H9 (cell line): ENCODE data around the gene APBB3. TPM values are rescaled to one million over a fixed set of nuclear protein-coding genes. Genes with fewer than 3 reads are reported as not detected.

ENCODE experiments used
- DNase-seq: peaks from one replicate; pipeline ENCODE4 v3.0.0-alpha.2; 2017
- H2AFZ ChIP-seq: one replicate; pipeline ENCODE4 v1.6.1; 2013; ENCODE audit warnings: mild to moderate bottlenecking, low read length, control low read depth, moderate library complexity
- H2AK5ac ChIP-seq: 2 replicates; pipeline ENCODE4 v1.6.1; 2013; ENCODE audit warnings: low read length, control low read depth, mixed read lengths; ENCODE audit not compliant: insufficient read length
- H2BK120ac ChIP-seq: one replicate; pipeline ENCODE4 v1.6.1; 2013; ENCODE audit warnings: low read depth, mild to moderate bottlenecking, low read length, control low read depth, inconsistent platforms; ENCODE audit not compliant: poor library complexity, severe bottlenecking
- H2BK12ac ChIP-seq: 2 replicates; pipeline ENCODE4 v1.6.1; 2013; ENCODE audit warnings: low read length, control low read depth, mixed read lengths, low read depth; ENCODE audit not compliant: insufficient read length
- H2BK15ac ChIP-seq: 2 replicates; pipeline ENCODE4 v1.6.1; 2013; ENCODE audit warnings: low read depth, low read length, control low read depth
- H2BK20ac ChIP-seq: one replicate; pipeline ENCODE4 v1.6.1; 2013; ENCODE audit warnings: low read depth, mild to moderate bottlenecking, low read length, control low read depth, inconsistent platforms; ENCODE audit not compliant: poor library complexity, severe bottlenecking
- H2BK5ac ChIP-seq: 2 replicates; pipeline ENCODE4 v1.6.1; 2013; ENCODE audit warnings: low read length, control low read depth, mixed read lengths; ENCODE audit not compliant: insufficient read length
- H3K14ac ChIP-seq: 2 replicates; pipeline ENCODE4 v1.6.1; 2013; ENCODE audit warnings: low read length, control low read depth; ENCODE audit not compliant: insufficient read depth
- H3K18ac ChIP-seq: 2 replicates; pipeline ENCODE4 v1.6.1; 2013; ENCODE audit warnings: low read depth, mild to moderate bottlenecking, mixed read lengths, low read length, control low read depth; ENCODE audit not compliant: insufficient read length
- H3K23ac ChIP-seq: 2 replicates; pipeline ENCODE4 v1.6.1; 2013; ENCODE audit warnings: low read length, control low read depth, mixed read lengths, low read depth; ENCODE audit not compliant: insufficient read length
- H3K23me2 ChIP-seq: 2 replicates; pipeline ENCODE4 v1.6.1; 2013; ENCODE audit warnings: low read depth, mild to moderate bottlenecking, mixed read lengths, low read length, control low read depth; ENCODE audit not compliant: insufficient read length, poor library complexity, severe bottlenecking
- H3K27ac ChIP-seq: 2 replicates; pipeline ENCODE4 v1.5.1; 2013; ENCODE audit warnings: low read length, control low read depth, mixed read lengths, low read depth; ENCODE audit not compliant: insufficient read length
- H3K27me3 ChIP-seq: 2 replicates; pipeline ENCODE4 v1.6.1; 2013; ENCODE audit warnings: low read length, control low read depth, inconsistent platforms; ENCODE audit not compliant: insufficient read depth
- H3K4ac ChIP-seq: 2 replicates; pipeline ENCODE4 v1.6.1; 2013; ENCODE audit warnings: low read depth, mild to moderate bottlenecking, control low read depth, inconsistent platforms, low read length, moderate library complexity
- H3K4me1 ChIP-seq: 2 replicates; pipeline ENCODE4 v1.6.1; 2013; ENCODE audit warnings: low read length, control low read depth, inconsistent platforms; ENCODE audit not compliant: insufficient read depth
- H3K4me2 ChIP-seq: 2 replicates; pipeline ENCODE4 v1.6.1; 2013; ENCODE audit warnings: low read length, control low read depth, mixed read lengths; ENCODE audit not compliant: insufficient read length, insufficient read depth
- H3K56ac ChIP-seq: 2 replicates; pipeline ENCODE4 v1.6.1; 2013; ENCODE audit warnings: low read depth, mild to moderate bottlenecking, mixed read lengths, low read length, control low read depth; ENCODE audit not compliant: insufficient read length
- H3K79me1 ChIP-seq: 2 replicates; pipeline ENCODE4 v1.6.1; 2013; ENCODE audit warnings: low read depth, mild to moderate bottlenecking, moderate library complexity, low read length, control low read depth, inconsistent platforms; ENCODE audit not compliant: insufficient read depth, poor library complexity, severe bottlenecking
- H3K79me2 ChIP-seq: 2 replicates; pipeline ENCODE4 v1.6.1; 2013; ENCODE audit warnings: low read length, control low read depth, inconsistent platforms; ENCODE audit not compliant: insufficient read depth
- H3K9ac ChIP-seq: 2 replicates; pipeline ENCODE4 v1.6.1; 2013; ENCODE audit warnings: low read length, control low read depth, mixed read lengths; ENCODE audit not compliant: insufficient read length; ENCODE audit errors: extremely low read depth
- H3K9me3 ChIP-seq: one replicate; pipeline ENCODE4 v1.6.1; 2013; ENCODE audit warnings: low read depth, low read length, inconsistent platforms; ENCODE audit not compliant: control insufficient read depth
- H3T11ph ChIP-seq: one replicate; pipeline ENCODE4 v1.6.1; 2013; ENCODE audit warnings: mild to moderate bottlenecking, low read length, control low read depth, inconsistent platforms
- H4K20me1 ChIP-seq: one replicate; pipeline ENCODE4 v1.6.1; 2013; ENCODE audit not compliant: control insufficient read depth, insufficient read length, insufficient read depth
- H4K5ac ChIP-seq: 2 replicates; pipeline ENCODE4 v1.6.1; 2013; ENCODE audit warnings: low read depth, mild to moderate bottlenecking, mixed read lengths, low read length, control low read depth; ENCODE audit not compliant: insufficient read length
- H4K8ac ChIP-seq: replicated peaks from 2 replicates; pipeline ENCODE4 v1.6.1; 2013; ENCODE audit warnings: low read length, control low read depth, mixed read lengths, low read depth; ENCODE audit not compliant: insufficient read length
- H4K91ac ChIP-seq: 2 replicates; pipeline ENCODE4 v1.6.1; 2013; ENCODE audit warnings: low read depth, mild to moderate bottlenecking, moderate library complexity, mixed read lengths, low read length, control low read depth; ENCODE audit not compliant: insufficient read length
- H3K27ac Mint-ChIP-seq, 3 experiments: 2 replicates in 2 of 3; 3 replicates in 1 of 3; pipeline ENCODE4 v1.8.0; 2020 to 2021; ENCODE audit warnings: mixed read lengths in 3 of 3, mild to moderate bottlenecking in 1 of 3, moderate library complexity in 1 of 3
- H3K27me3 Mint-ChIP-seq: 2 replicates; pipeline ENCODE4 v1.8.0; 2021; ENCODE audit warnings: low read depth, mild to moderate bottlenecking, moderate library complexity, mixed read lengths
- H3K36me3 Mint-ChIP-seq, 3 experiments: 2 replicates in 2 of 3; 3 replicates in 1 of 3; pipeline ENCODE4 v1.8.0; 2020 to 2021; ENCODE audit warnings: low read depth in 3 of 3, mixed read lengths in 3 of 3; ENCODE audit not compliant: insufficient read depth in 1 of 3
- H3K4me1 Mint-ChIP-seq, 2 experiments: 2 replicates each; pipeline ENCODE4 v1.8.0; 2020; ENCODE audit warnings: mixed read lengths in 2 of 2
- H3K4me3 Mint-ChIP-seq, 2 experiments: 2 replicates in 1 of 2; 3 replicates in 1 of 2; pipeline ENCODE4 v1.8.0; 2020 to 2021; ENCODE audit warnings: mild to moderate bottlenecking in 2 of 2, mixed read lengths in 2 of 2, moderate library complexity in 1 of 2
- H3K9me3 Mint-ChIP-seq, 2 experiments: 2 replicates in 1 of 2; 3 replicates in 1 of 2; pipeline ENCODE4 v1.8.0; 2020; ENCODE audit warnings: mild to moderate bottlenecking in 2 of 2, mixed read lengths in 2 of 2, moderate library complexity in 1 of 2
- WGBS: extraction: QIAGEN DNeasy Blood & Tissue Kit; methylation state at CpG from one replicate; pipeline ENCODE4 v1.1.7; 2013; ENCODE audit warnings: missing lambda C conversion rate, low lambda C conversion rate, mixed read lengths; ENCODE audit not compliant: insufficient read length; ENCODE audit errors: extremely low coverage; 5-methylcytosine and 5-hydroxymethylcytosine counted together
- total RNA-seq: library from RNA; stranded (reverse); gene quantifications from 2 replicates; pipeline ENCODE4 v1.2.1, GENCODE V29; 2021
- TF ChIP-seq, protein P1 (sequence below): fragments of 200-600 bp; sonication (generic); conservative IDR thresholded peaks from 3 replicates; pipeline ENCODE4 v1.8.0; 2021; ENCODE audit warnings: antibody characterized with exemption, mild to moderate bottlenecking

Gene APBB3
- total RNA-seq, 1 experiment from 2014 or later: 23.8 TPM

GRCh38 chr5:140568443-140569063 lies 4.2 kb upstream of the APBB3 start:
- no peak for DNase-seq
- Histone ChIP-seq H3K79me2 (no peaks in the 10 kb centered on the region), H3K23ac (no peak overlapping the region), H2BK15ac (no peak overlapping the region), H2AFZ (no peak overlapping the region), H3K9ac (no peak overlapping the region), H4K20me1 (no peaks in the 10 kb centered on the region), H2AK5ac (no peak overlapping the region), H3K9me3 (no peaks in the 10 kb centered on the region), H3K23me2 (peaks cover 10% of the 10 kb centered on the region), H3K4ac (no peak overlapping the region), H4K91ac (no peak overlapping the region), H2BK120ac (no peak overlapping the region), H3K18ac (no peak overlapping the region), H3T11ph (no peak overlapping the region), H2BK12ac (no peak overlapping the region), H2BK5ac (no peak overlapping the region), H3K14ac (no peak overlapping the region), H3K56ac (no peak overlapping the region), H3K4me2 (no peak overlapping the region), H4K8ac (no peak overlapping the region), H3K4me1 (peaks cover 3% of the 10 kb centered on the region; the same call in 1 of the 2 replicates), H3K79me1 (no peaks in the 10 kb centered on the region), H4K5ac (no peak overlapping the region), H2BK20ac (no peak overlapping the region), H3K27me3 (no peaks in the 10 kb centered on the region), H3K27ac (no peak overlapping the region)
- TF ChIP-seq, protein P1, sequence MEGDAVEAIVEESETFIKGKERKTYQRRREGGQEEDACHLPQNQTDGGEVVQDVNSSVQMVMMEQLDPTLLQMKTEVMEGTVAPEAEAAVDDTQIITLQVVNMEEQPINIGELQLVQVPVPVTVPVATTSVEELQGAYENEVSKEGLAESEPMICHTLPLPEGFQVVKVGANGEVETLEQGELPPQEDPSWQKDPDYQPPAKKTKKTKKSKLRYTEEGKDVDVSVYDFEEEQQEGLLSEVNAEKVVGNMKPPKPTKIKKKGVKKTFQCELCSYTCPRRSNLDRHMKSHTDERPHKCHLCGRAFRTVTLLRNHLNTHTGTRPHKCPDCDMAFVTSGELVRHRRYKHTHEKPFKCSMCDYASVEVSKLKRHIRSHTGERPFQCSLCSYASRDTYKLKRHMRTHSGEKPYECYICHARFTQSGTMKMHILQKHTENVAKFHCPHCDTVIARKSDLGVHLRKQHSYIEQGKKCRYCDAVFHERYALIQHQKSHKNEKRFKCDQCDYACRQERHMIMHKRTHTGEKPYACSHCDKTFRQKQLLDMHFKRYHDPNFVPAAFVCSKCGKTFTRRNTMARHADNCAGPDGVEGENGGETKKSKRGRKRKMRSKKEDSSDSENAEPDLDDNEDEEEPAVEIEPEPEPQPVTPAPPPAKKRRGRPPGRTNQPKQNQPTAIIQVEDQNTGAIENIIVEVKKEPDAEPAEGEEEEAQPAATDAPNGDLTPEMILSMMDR: no peak
- WGBS: no CpG with 5 or more reads among the region's 2 CpGs
- Mint-ChIP-seq H3K36me3 (peaks cover 9 to 33% (median 22%) of the 10 kb centered on the region in 3 experiments), H3K9me3 (no peaks in the 10 kb centered on the region; a peak in 2 of 5 replicates), H3K27ac (peak overlapping the region in 1 of 3 experiments; percentile 49; a peak in 1 of 7 replicates), H3K4me3 (no peak overlapping the region), H3K27me3 (no peaks in the 10 kb centered on the region), H3K4me1 (peaks cover 12 to 16% of the 10 kb centered on the region in 2 experiments)
